ENCODE data around the gene RTL9. TPM values are rescaled to one million over a fixed set of nuclear protein-coding genes. Genes with fewer than 3 reads are reported as not detected.
A peak's percentile ranks its signal among the peaks of the same experiment; 100 is the strongest.

Gene RTL9
- total RNA-seq, 1 donor from 2014 or later = under 0.01 TPM

- H3K27me3 ChIP-seq (ENCODE audit: control insufficient read depth, insufficient read depth, low read length) = no peaks in the 10 kb centered on the region
- TF ChIP-seq CTCF (IDR thresholded peaks at IDR 0.05; ENCODE audit: insufficient read depth, low read length, poor library complexity, severe bottlenecking) = no peak
- DNase-seq (ENCODE audit: low read depth) = no peak
- H3K36me3 ChIP-seq (ENCODE audit: control insufficient read depth, insufficient read depth, low read length) = no peaks in the 10 kb centered on the region
- peak overlapping the region; percentile 81 for H3K4me3 ChIP-seq (ENCODE audit: low read depth, low read length)
These were observed 42.1 kb upstream of the RTL9 start for GRCh38 chrX:110316351-110317060.

- no peak for DNase-seq (ENCODE audit: low read depth)
These were observed 41.4 kb upstream of the RTL9 start for GRCh38 chrX:110317061-110317819.

GRCh38 chrX:110317820-110318663 lies 40.6 kb upstream of the RTL9 start, which contains the start of gene AMMECR1:
AMMECR1 (minus strand) TSS chrX:110318085; CDS start chrX:110318071, 14 bp downstream.
- TF ChIP-seq CTCF (IDR thresholded peaks at IDR 0.05; ENCODE audit: insufficient read depth, low read length, poor library complexity, severe bottlenecking) = no peak
- H3K27me3 ChIP-seq (ENCODE audit: control insufficient read depth, insufficient read depth, low read length) = no peaks in the 10 kb centered on the region
- DNase-seq (ENCODE audit: low read depth) = no peak
- H3K4me3 ChIP-seq (ENCODE audit: low read depth, low read length) = peak within 1 kb of the TSS; percentile 81
- H3K36me3 ChIP-seq (ENCODE audit: control insufficient read depth, insufficient read depth, low read length) = no peaks in the 10 kb centered on the region

More at GRCh38 chrX:110317061-110317819, 41.4 kb upstream of the RTL9 start:
- Histone ChIP-seq H3K4me3 (ENCODE audit: low read depth, low read length) (peak overlapping the region; percentile 81), H3K27me3 (ENCODE audit: control insufficient read depth, insufficient read depth, low read length) (no peaks in the 10 kb centered on the region), H3K36me3 (ENCODE audit: control insufficient read depth, insufficient read depth, low read length) (no peaks in the 10 kb centered on the region)
- no peak for TF ChIP-seq CTCF (IDR thresholded peaks at IDR 0.05; ENCODE audit: insufficient read depth, low read length, poor library complexity, severe bottlenecking)

GRCh38 chrX:110318664-110318968 lies 40.0 kb upstream of the RTL9 start:
- no peak for TF ChIP-seq CTCF (IDR thresholded peaks at IDR 0.05; ENCODE audit: insufficient read depth, low read length, poor library complexity, severe bottlenecking)
- DNase-seq (ENCODE audit: low read depth) = no peak
- no peaks in the 10 kb centered on the region for H3K27me3 ChIP-seq (ENCODE audit: control insufficient read depth, insufficient read depth, low read length)
- H3K36me3 ChIP-seq (ENCODE audit: control insufficient read depth, insufficient read depth, low read length) = no peaks in the 10 kb centered on the region
- H3K4me3 ChIP-seq (ENCODE audit: low read depth, low read length) = peak overlapping the region; percentile 81

- Histone ChIP-seq H3K36me3 (ENCODE audit: control insufficient read depth, insufficient read depth, low read length) (no peaks in the 10 kb centered on the region), H3K4me3 (ENCODE audit: low read depth, low read length) (no peak overlapping the region), H3K27me3 (ENCODE audit: control insufficient read depth, insufficient read depth, low read length) (no peaks in the 10 kb centered on the region)
- DNase-seq (ENCODE audit: low read depth) = no peak
- no peak for TF ChIP-seq CTCF (IDR thresholded peaks at IDR 0.05; ENCODE audit: insufficient read depth, low read length, poor library complexity, severe bottlenecking)
These were observed 38.2 kb upstream of the RTL9 start for GRCh38 chrX:110320381-110320987.

All from kidney epithelial cell (primary cell).